Loucy (cell line): ENCODE data around the gene SGK1.

ENCODE experiments used
- H2AFZ ChIP-seq: fragments of 200-600 bp; sonication (generic); 2 replicates; pipeline ENCODE4 v1.6.0; 2016; ENCODE audit warnings: antibody characterized with exemption, mild to moderate bottlenecking, low read length, moderate library complexity
- H3F3A ChIP-seq: fragments of 200-600 bp; 2 replicates; pipeline ENCODE4 v1.6.0; 2016; ENCODE audit warnings: antibody characterized with exemption, low read depth, mild to moderate bottlenecking
- H3K27me3 ChIP-seq: fragments of 200-600 bp; sonication (generic); 2 replicates; pipeline ENCODE4 v1.6.1; 2014; ENCODE audit warnings: low read length, mild to moderate bottlenecking; ENCODE audit not compliant: insufficient read depth, poor library complexity, severe bottlenecking
- H3K36me3 ChIP-seq: fragments of 200-600 bp; sonication (generic); 2 replicates; pipeline ENCODE4 v1.6.1; 2016; ENCODE audit warnings: low read length; ENCODE audit not compliant: insufficient read depth
- H3K4me1 ChIP-seq: fragments of 200-600 bp; sonication (generic); 2 replicates; pipeline ENCODE4 v1.5.1; 2014; ENCODE audit warnings: low read length, mild to moderate bottlenecking; ENCODE audit not compliant: insufficient read depth, poor library complexity, severe bottlenecking
- H3K4me2 ChIP-seq: fragments of 200-600 bp; sonication (generic); 2 replicates; pipeline ENCODE4 v1.6.0; 2014; ENCODE audit warnings: antibody characterized with exemption, low read length, low read depth, mild to moderate bottlenecking; ENCODE audit not compliant: poor library complexity, severe bottlenecking
- H3K4me3 ChIP-seq: fragments of 200-600 bp; sonication (generic); 2 replicates; pipeline ENCODE4 v1.5.1; 2014; ENCODE audit warnings: low read length, mild to moderate bottlenecking, mixed read lengths; ENCODE audit not compliant: poor library complexity, severe bottlenecking
- H3K79me2 ChIP-seq: fragments of 200-600 bp; sonication (generic); 2 replicates; pipeline ENCODE4 v1.6.1; 2014; ENCODE audit warnings: low read length; ENCODE audit not compliant: insufficient read depth
- H3K9ac ChIP-seq: fragments of 200-600 bp; sonication (generic); 2 replicates; pipeline ENCODE4 v1.6.0; 2014; ENCODE audit warnings: mild to moderate bottlenecking, low read depth, low read length, moderate library complexity; ENCODE audit not compliant: poor library complexity, severe bottlenecking
- H3K9me2 ChIP-seq: fragments of 200-600 bp; sonication (generic); replicated peaks from 2 replicates; pipeline ENCODE4 v1.6.1; 2016; ENCODE audit warnings: low read depth, low read length, mixed read lengths
- H3K9me3 ChIP-seq: fragments of 200-600 bp; sonication (generic); 2 replicates; pipeline ENCODE4 v1.6.1; 2014; ENCODE audit warnings: mild to moderate bottlenecking, antibody characterized with exemption, low read length, low read depth; ENCODE audit not compliant: insufficient read depth
- H4K20me1 ChIP-seq: fragments of 200-600 bp; sonication (generic); 2 replicates; pipeline ENCODE4 v1.6.0; 2014; ENCODE audit warnings: antibody characterized with exemption, low read length, mild to moderate bottlenecking; ENCODE audit not compliant: insufficient read depth, poor library complexity, severe bottlenecking
- CTCF ChIP-seq: fragments of 200-600 bp; sonication (generic); conservative IDR thresholded peaks from 2 replicates; pipeline ENCODE4 v1.5.1; 2014; ENCODE audit warnings: mild to moderate bottlenecking, antibody characterized with exemption, low read length
- EZH2phosphoT487 ChIP-seq: fragments of 200-600 bp; IDR thresholded peaks from 2 replicates; pipeline ENCODE4 v1.6.1; 2018; ENCODE audit warnings: antibody characterized with exemption, mild to moderate bottlenecking, moderate library complexity, borderline replicate concordance

SGK1 gene

GRCh38 chr6:134315189-134315588 is 2.7 kb downstream of the SGK1 start:
- Histone ChIP-seq H3K4me2 (no peak overlapping the region), H3K9me3 (no peaks in the 10 kb centered on the region), H3K36me3 (no peaks in the 10 kb centered on the region), H3K79me2 (no peaks in the 10 kb centered on the region), H3K4me3 (no peak overlapping the region), H3F3A (no peaks in the 10 kb centered on the region), H3K9ac (no peak overlapping the region), H2AFZ (no peak overlapping the region), H3K27me3 (no peaks in the 10 kb centered on the region), H3K4me1 (no peaks in the 10 kb centered on the region), H3K9me2 (no peaks in the 10 kb centered on the region), H4K20me1 (no peaks in the 10 kb centered on the region)
- TF ChIP-seq EZH2phosphoT487 (no peak), CTCF (no peak)

- Histone ChIP-seq H3F3A (no peaks in the 10 kb centered on the region), H3K79me2 (no peaks in the 10 kb centered on the region), H3K4me3 (no peak overlapping the region), H3K9ac (no peak overlapping the region), H3K4me1 (no peaks in the 10 kb centered on the region), H3K27me3 (no peaks in the 10 kb centered on the region), H3K9me3 (no peaks in the 10 kb centered on the region), H3K36me3 (no peaks in the 10 kb centered on the region), H4K20me1 (no peaks in the 10 kb centered on the region), H3K4me2 (no peak overlapping the region), H2AFZ (no peak overlapping the region), H3K9me2 (no peaks in the 10 kb centered on the region)
- TF ChIP-seq CTCF, result no peak
- no peak for TF ChIP-seq EZH2phosphoT487
Observed at GRCh38 chr6:134314006-134314821, 3.7 kb downstream of the SGK1 start.

GRCh38 chr6:134312038-134312660 is 5.8 kb downstream of the SGK1 start:
- no peaks in the 10 kb centered on the region for H3K79me2 ChIP-seq
- no peaks in the 10 kb centered on the region for H3K9me3 ChIP-seq
- no peaks in the 10 kb centered on the region for H4K20me1 ChIP-seq
- no peak for TF ChIP-seq CTCF
- TF ChIP-seq EZH2phosphoT487, result no peak
- H3K4me1 ChIP-seq, result peaks cover 10% of the 10 kb centered on the region
- no peaks in the 10 kb centered on the region for H3F3A ChIP-seq
- no peak overlapping the region for H2AFZ ChIP-seq
- no peaks in the 10 kb centered on the region for H3K36me3 ChIP-seq
- H3K4me2 ChIP-seq, result no peak overlapping the region
- no peaks in the 10 kb centered on the region for H3K9me2 ChIP-seq
- H3K9ac ChIP-seq, result no peak overlapping the region
- no peak overlapping the region for H3K4me3 ChIP-seq
- no peaks in the 10 kb centered on the region for H3K27me3 ChIP-seq
